Ishikawa (cell line): ENCODE data around the gene AK5.
A peak's percentile ranks its signal among the peaks of the same experiment; 100 is the strongest.

ENCODE experiments used
- CEBPB ChIP-seq: IDR thresholded peaks from 2 replicates; pipeline ENCODE4 v1.6.1; 2012
- CREB1 ChIP-seq: IDR thresholded peaks from 2 replicates; pipeline ENCODE4 v1.6.1; 2012; ENCODE audit warnings: low read depth
- EP300 ChIP-seq: IDR thresholded peaks from 2 replicates; pipeline ENCODE4 v1.6.1; 2012; ENCODE audit warnings: borderline replicate concordance
- FOXM1 ChIP-seq: IDR thresholded peaks from 2 replicates; pipeline ENCODE4 v1.6.1; 2012; ENCODE audit warnings: low read depth, borderline replicate concordance
- MAX ChIP-seq: IDR thresholded peaks from 2 replicates; pipeline ENCODE4 v1.6.1; 2012
- NFIC ChIP-seq: IDR thresholded peaks from 2 replicates; pipeline ENCODE4 v1.6.1; 2012
- RAD21 ChIP-seq: IDR thresholded peaks from 2 replicates; pipeline ENCODE4 v1.6.1; 2012; ENCODE audit warnings: low read depth
- TAF1 ChIP-seq: IDR thresholded peaks from 2 replicates; pipeline ENCODE4 v1.6.1; 2012; ENCODE audit warnings: low read depth, mild to moderate bottlenecking
- TCF12 ChIP-seq: IDR thresholded peaks from 2 replicates; pipeline ENCODE4 v1.6.1; 2012; ENCODE audit warnings: low read depth
- YY1 ChIP-seq: IDR thresholded peaks from 2 replicates; pipeline ENCODE4 v1.6.1; 2012; ENCODE audit warnings: low read depth

- TF ChIP-seq TAF1, result no peak
- TF ChIP-seq EP300, result no peak
- no peak for TF ChIP-seq NFIC
- TF ChIP-seq TCF12, result no peak
- no peak for TF ChIP-seq YY1
- no peak for TF ChIP-seq CREB1
- peak; percentile 46; the same call in 1 of the 2 replicates for TF ChIP-seq RAD21
- no peak for TF ChIP-seq CEBPB
- no peak for TF ChIP-seq MAX
- no peak for TF ChIP-seq FOXM1
Measured at GRCh38 chr1:77416692-77417450, 135.1 kb downstream of the AK5 start.
